ENCODE results near the gene DMXL1.

Gene DMXL1, protein sequence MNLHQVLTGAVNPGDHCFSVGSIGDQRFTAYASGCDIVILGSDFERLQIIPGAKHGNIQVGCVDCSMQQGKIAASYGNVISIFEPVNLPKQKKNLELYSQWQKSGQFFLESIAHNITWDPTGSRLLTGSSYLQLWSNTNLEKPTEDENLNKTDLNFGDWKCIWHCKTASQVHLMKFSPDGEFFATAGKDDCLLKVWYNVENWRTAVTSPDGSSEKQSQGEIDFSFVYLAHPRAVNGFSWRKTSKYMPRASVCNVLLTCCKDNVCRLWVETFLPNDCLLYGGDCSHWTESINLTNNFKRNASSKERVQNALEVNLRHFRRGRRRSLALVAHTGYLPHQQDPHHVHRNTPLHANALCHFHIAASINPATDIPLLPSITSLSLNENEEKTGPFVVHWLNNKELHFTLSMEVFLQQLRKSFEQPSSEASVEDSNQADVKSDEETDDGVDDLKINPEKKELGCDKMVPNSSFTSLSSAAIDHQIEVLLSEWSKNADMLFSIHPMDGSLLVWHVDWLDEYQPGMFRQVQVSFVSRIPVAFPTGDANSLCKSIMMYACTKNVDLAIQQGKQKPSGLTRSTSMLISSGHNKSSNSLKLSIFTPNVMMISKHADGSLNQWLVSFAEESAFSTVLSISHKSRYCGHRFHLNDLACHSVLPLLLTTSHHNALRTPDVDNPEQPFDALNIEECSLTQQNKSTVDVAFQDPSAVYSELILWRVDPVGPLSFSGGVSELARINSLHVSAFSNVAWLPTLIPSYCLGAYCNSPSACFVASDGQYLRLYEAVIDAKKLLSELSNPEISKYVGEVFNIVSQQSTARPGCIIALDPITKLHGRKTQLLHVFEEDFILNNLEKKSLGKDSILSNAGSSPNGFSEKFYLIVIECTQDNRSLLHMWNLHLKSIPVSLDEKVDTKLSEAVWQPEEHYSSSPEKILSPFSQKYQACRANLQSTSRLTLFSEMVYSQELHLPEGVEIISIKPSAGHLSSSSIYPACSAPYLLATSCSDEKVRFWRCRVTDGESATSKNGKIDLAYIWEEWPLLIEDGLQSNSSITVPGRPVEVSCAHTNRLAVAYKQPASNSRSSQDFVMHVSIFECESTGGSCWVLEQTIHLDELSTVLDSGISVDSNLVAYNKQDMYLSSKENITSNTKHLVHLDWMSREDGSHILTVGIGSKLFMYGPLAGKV (N-terminal part only)

DNA sequence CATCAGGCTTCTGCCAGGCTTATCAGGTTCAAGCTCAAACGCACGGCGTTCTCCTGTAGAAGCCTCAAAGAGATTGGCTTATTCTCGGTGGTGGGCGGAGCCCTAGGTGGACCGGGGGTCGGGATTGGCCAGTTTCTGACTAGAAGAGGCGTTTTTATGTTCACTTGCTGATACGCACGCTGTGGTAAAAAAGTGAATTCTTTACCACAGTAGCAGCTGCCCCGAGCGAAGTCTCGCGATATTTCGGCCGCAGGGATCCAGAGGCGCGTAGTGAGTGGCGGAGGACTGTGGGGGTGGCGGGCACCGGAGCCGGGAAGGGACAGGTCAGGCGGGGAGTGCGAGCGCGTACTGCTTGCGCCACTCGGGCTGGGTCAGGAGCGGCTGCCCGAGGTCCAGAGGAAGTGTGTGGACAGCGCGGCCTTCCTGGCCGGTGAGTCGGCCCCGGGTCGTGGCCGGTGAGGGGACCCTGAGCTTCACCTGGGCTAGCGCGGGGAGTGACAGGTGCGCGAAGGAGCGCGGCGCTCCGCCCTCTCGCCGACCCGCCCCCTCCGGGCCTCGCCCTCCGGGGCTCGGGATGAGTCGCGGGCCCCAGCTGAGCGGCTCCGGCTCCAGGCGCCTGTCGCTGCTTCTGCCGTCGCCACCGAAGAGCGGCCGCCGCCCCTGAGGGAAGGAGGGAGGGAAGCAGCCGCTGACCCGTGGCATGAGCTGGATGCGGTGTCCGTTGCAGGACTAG lies at the start of gene DMXL1:
DMXL1 (plus strand) TSS at position 260 of the 733 bp plus-strand sequence. CDS start 483 bp downstream, outside the sequence.
- TF ChIP-seq YY1 (IDR thresholded peaks at IDR 0.05; ENCODE audit: insufficient read depth, insufficient read length) (no peak), SUZ12 (IDR thresholded peaks at IDR 0.05; ENCODE audit: extremely low read depth, insufficient read depth, insufficient read length) (no peak), ZNF274 (IDR thresholded peaks at IDR 0.05; ENCODE audit: low read depth, low read length) (no peak)
- H3K4me3 ChIP-seq (ENCODE audit: insufficient read length, low read depth) = peak within 1 kb of the TSS; percentile 88
- DNase-seq (ENCODE audit: low read depth, low spot score) = peak; percentile 93

DNA sequence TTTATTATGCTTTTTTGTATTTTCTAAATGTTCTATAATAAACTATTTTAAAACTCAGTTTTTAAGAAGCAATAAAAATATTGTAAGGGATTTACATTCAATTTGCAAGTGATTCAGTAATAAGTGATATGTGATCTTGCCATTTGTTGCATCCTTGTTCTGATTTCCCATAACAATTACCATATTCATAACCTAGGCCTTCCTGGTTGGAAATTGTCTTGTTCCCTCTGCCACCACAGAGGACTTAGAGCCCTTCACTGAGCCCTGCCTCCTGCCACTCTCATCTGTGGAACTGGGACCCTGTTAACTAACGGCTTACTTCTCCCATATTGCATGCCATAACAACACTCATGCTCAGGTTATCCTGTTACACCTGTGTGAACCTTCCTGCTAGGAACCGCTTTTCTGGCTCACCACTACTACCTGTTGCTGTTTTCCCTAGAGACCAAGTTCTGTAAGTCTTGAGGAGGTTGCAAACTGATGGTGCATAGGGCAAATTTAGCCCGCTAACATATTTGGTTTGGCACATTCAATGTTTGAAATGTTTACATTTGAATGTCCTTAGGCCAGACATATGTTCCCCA lies 49.6 kb upstream of the DMXL1 start:
- Histone ChIP-seq H3K9me3 (ENCODE audit: insufficient read depth, low read length) (no peaks in the 10 kb centered on the region), H3K4me1 (ENCODE audit: insufficient read depth, insufficient read length) (no peaks in the 10 kb centered on the region), H3K4me3 (ENCODE audit: insufficient read length, low read depth) (no peak overlapping the region), H3K36me3 (ENCODE audit: insufficient read depth, insufficient read length, low read length) (no peaks in the 10 kb centered on the region), H3K27me3 (ENCODE audit: insufficient read depth, insufficient read length) (no peaks in the 10 kb centered on the region), H3K9ac (ENCODE audit: insufficient read length, low read depth) (no peak overlapping the region)
- no peak for DNase-seq (ENCODE audit: low read depth, low spot score)
- TF ChIP-seq YY1 (IDR thresholded peaks at IDR 0.05; ENCODE audit: insufficient read depth, insufficient read length) = no peak
- TF ChIP-seq ZNF274 (IDR thresholded peaks at IDR 0.05; ENCODE audit: low read depth, low read length) = no peak
- no peak for TF ChIP-seq SUZ12 (IDR thresholded peaks at IDR 0.05; ENCODE audit: extremely low read depth, insufficient read depth, insufficient read length)

More for the DNA sequence above, at the start of gene DMXL1:
- no peaks in the 10 kb centered on the region for H3K4me1 ChIP-seq (ENCODE audit: insufficient read depth, insufficient read length)
- no peaks in the 10 kb centered on the region for H3K36me3 ChIP-seq (ENCODE audit: insufficient read depth, insufficient read length, low read length)
- no peaks in the 10 kb centered on the region for H3K9me3 ChIP-seq (ENCODE audit: insufficient read depth, low read length)
- H3K9ac ChIP-seq (ENCODE audit: insufficient read length, low read depth) = peak within 1 kb of the TSS; percentile 91
- no peaks in the 10 kb centered on the region for H3K27me3 ChIP-seq (ENCODE audit: insufficient read depth, insufficient read length)

DNA sequence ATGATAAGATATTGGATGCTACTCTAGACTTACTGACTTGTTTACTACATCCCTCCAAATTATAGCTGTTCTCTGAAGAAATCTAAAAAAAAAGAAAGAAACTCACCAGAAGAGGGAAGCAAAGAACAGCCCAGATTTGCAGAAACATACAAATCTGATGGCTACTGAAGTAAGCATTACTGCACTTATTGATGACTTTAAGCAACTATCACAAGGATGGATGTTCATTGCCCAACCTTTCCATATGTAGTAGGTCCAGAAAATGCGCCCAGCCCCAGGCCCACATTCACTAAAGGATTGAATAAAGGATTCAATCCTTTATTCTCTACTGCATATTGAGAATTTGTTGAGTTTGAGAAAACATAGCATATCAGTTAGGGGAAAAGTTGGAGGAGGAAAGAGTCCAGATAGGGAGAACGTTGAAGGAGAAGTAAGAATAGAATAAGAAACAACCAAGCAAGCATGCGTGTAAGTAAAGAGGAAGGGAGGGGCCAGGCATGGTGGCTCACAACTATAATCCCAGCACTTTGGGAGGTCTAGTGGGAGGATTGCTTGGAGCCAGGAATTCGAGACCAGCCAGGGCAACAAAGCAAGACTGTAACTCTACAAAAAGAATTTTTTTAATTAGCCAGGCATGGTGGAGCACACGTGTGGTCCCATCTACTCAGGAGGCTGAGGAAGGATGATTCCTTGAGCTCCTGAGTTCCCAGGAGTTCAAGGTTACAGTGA lies 48.7 kb upstream of the DMXL1 start:
- H3K9me3 ChIP-seq (ENCODE audit: insufficient read depth, low read length) = no peaks in the 10 kb centered on the region
- H3K4me3 ChIP-seq (ENCODE audit: insufficient read length, low read depth) = no peak overlapping the region
- TF ChIP-seq ZNF274 (IDR thresholded peaks at IDR 0.05; ENCODE audit: low read depth, low read length) = no peak
- TF ChIP-seq YY1 (IDR thresholded peaks at IDR 0.05; ENCODE audit: insufficient read depth, insufficient read length) = no peak
- TF ChIP-seq SUZ12 (IDR thresholded peaks at IDR 0.05; ENCODE audit: extremely low read depth, insufficient read depth, insufficient read length) = no peak
- no peaks in the 10 kb centered on the region for H3K4me1 ChIP-seq (ENCODE audit: insufficient read depth, insufficient read length)
- no peaks in the 10 kb centered on the region for H3K27me3 ChIP-seq (ENCODE audit: insufficient read depth, insufficient read length)
- H3K36me3 ChIP-seq (ENCODE audit: insufficient read depth, insufficient read length, low read length) = no peaks in the 10 kb centered on the region
- no peak overlapping the region for H3K9ac ChIP-seq (ENCODE audit: insufficient read length, low read depth)
- DNase-seq (ENCODE audit: low read depth, low spot score) = no peak

DNA sequence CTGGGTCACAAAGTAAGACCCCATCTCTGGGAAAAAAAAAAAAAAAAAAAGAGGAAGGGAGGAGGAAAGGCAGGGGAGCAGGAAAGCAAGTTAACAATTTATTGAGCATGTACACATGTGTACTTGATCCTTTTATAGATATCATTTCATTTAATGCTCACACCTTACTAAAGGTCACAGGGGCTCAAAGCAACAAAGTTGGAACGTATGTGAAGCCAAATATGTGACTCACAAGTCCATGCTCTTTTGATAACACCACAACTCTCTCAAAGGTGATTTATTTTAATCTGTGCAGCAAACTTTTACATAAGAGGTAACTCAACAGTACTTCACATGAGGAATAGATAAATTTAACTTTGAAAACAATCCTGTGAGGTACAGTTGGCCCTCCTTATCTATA lies 48.1 kb upstream of the DMXL1 start:
- Histone ChIP-seq H3K4me1 (ENCODE audit: insufficient read depth, insufficient read length) (no peaks in the 10 kb centered on the region), H3K9ac (ENCODE audit: insufficient read length, low read depth) (no peak overlapping the region), H3K27me3 (ENCODE audit: insufficient read depth, insufficient read length) (no peaks in the 10 kb centered on the region), H3K36me3 (ENCODE audit: insufficient read depth, insufficient read length, low read length) (no peaks in the 10 kb centered on the region), H3K4me3 (ENCODE audit: insufficient read length, low read depth) (no peak overlapping the region), H3K9me3 (ENCODE audit: insufficient read depth, low read length) (no peaks in the 10 kb centered on the region)
- no peak for DNase-seq (ENCODE audit: low read depth, low spot score)
- no peak for TF ChIP-seq ZNF274 (IDR thresholded peaks at IDR 0.05; ENCODE audit: low read depth, low read length)
- no peak for TF ChIP-seq YY1 (IDR thresholded peaks at IDR 0.05; ENCODE audit: insufficient read depth, insufficient read length)
- TF ChIP-seq SUZ12 (IDR thresholded peaks at IDR 0.05; ENCODE audit: extremely low read depth, insufficient read depth, insufficient read length) = no peak

DNA sequence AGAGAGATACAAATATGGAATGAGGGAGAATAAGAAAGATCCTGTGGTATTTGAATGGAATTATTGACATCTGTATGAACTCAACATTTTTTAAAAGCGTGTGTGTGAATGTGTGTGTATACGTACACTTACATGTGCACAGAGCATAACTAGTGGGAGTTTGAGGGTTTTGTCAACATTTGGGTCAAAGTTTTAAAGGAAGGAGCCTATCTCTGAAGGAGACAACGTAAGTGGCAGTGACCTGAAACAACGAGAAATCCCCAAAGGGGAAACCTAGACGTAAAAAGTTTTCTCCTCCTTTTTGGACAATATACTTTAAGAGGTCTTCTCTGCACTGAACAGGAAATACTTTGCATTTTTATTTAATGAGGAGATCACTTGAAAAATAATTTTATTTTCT lies 42.3 kb upstream of the DMXL1 start:
- no peak overlapping the region for H3K9ac ChIP-seq (ENCODE audit: insufficient read length, low read depth)
- H3K27me3 ChIP-seq (ENCODE audit: insufficient read depth, insufficient read length) = no peaks in the 10 kb centered on the region
- no peak for DNase-seq (ENCODE audit: low read depth, low spot score)
- H3K9me3 ChIP-seq (ENCODE audit: insufficient read depth, low read length) = no peaks in the 10 kb centered on the region
- H3K4me1 ChIP-seq (ENCODE audit: insufficient read depth, insufficient read length) = no peaks in the 10 kb centered on the region
- TF ChIP-seq SUZ12 (IDR thresholded peaks at IDR 0.05; ENCODE audit: extremely low read depth, insufficient read depth, insufficient read length) (no peak), YY1 (IDR thresholded peaks at IDR 0.05; ENCODE audit: insufficient read depth, insufficient read length) (no peak), ZNF274 (IDR thresholded peaks at IDR 0.05; ENCODE audit: low read depth, low read length) (no peak)
- no peaks in the 10 kb centered on the region for H3K36me3 ChIP-seq (ENCODE audit: insufficient read depth, insufficient read length, low read length)
- H3K4me3 ChIP-seq (ENCODE audit: insufficient read length, low read depth) = no peak overlapping the region

Measured in NT2/D1 (cell line).